HG02798 (cell line): ENCODE data around the gene IQUB.
"Not testable (repeated sequence)": the region's sequence is repeated elsewhere in the genome, so short reads cannot be mapped to it uniquely, and the experiment has no call there.

Source experiments
- ATAC-seq: cut with Tn5 transposase; IDR thresholded peaks from one replicate; pipeline ENCODE4 v1.9.1; 2021; ENCODE audit warnings: mild to moderate bottlenecking; ENCODE audit not compliant: unreplicated experiment, poor library complexity

IQUB gene

GRCh38 chr7:123548406-123548805 lies 14.0 kb upstream of the IQUB start:
- no peak for ATAC-seq

GRCh38 chr7:123539871-123540270 lies 5.5 kb upstream of the IQUB start:
- ATAC-seq: no peak

GRCh38 chr7:123538897-123539296 lies 4.5 kb upstream of the IQUB start:
- ATAC-seq: no peak

- ATAC-seq: no peak
Measured at GRCh38 chr7:123538189-123538714, 3.9 kb upstream of the IQUB start.

- no peak for ATAC-seq
Measured at GRCh38 chr7:123537026-123537642, 2.7 kb upstream of the IQUB start.

GRCh38 chr7:123535517-123535916 lies 1.1 kb upstream of the IQUB start:
- ATAC-seq: no peak

- ATAC-seq: peak; percentile 7
Measured at GRCh38 chr7:123533929-123534382, 439 bp downstream of the IQUB start.

GRCh38 chr7:123533553-123533917 lies 860 bp downstream of the IQUB start:
- no peak for ATAC-seq

GRCh38 chr7:123532788-123533552 lies 1.4 kb downstream of the IQUB start:
- peak; percentile 34 for ATAC-seq

- peak; percentile 1 for ATAC-seq
Measured at GRCh38 chr7:123532343-123532742, 2.1 kb downstream of the IQUB start.

GRCh38 chr7:123530035-123530591 lies 4.3 kb downstream of the IQUB start:
- ATAC-seq: not testable (repeated sequence)

- ATAC-seq: no peak
Measured at GRCh38 chr7:123528265-123528664, 6.1 kb downstream of the IQUB start.

- not testable (repeated sequence) for ATAC-seq
Measured at GRCh38 chr7:123527712-123528225, 6.6 kb downstream of the IQUB start.

- ATAC-seq: not testable (repeated sequence)
Measured at GRCh38 chr7:123526533-123526932, 7.9 kb downstream of the IQUB start.

GRCh38 chr7:123522066-123522465 lies 12.3 kb downstream of the IQUB start:
- ATAC-seq: no peak

GRCh38 chr7:123505221-123505620 lies 29.2 kb downstream of the IQUB start:
- ATAC-seq: no peak

- no peak for ATAC-seq
Measured at GRCh38 chr7:123502201-123502600, 32.2 kb downstream of the IQUB start.

- ATAC-seq: no peak
Measured at GRCh38 chr7:123500878-123501489, 33.4 kb downstream of the IQUB start.

GRCh38 chr7:123499211-123499970 lies 35.0 kb downstream of the IQUB start:
- ATAC-seq: no peak

- ATAC-seq: no peak
Measured at GRCh38 chr7:123498601-123499000, 35.8 kb downstream of the IQUB start.
